IMR-90 (cell line): ENCODE data around the gene PLA2G12A.

ENCODE experiments used
- BHLHE40 ChIP-seq: fragments of 150-350 bp; IDR thresholded peaks from 2 replicates; pipeline ENCODE4 v1.6.1; 2016; ENCODE audit warnings: mild to moderate bottlenecking, low read depth, low read length
- CEBPB ChIP-seq: IDR thresholded peaks from 2 replicates; pipeline ENCODE4 v1.6.1; 2012; ENCODE audit warnings: low read depth, low read length, improper control_type of control experiment
- ELK1 ChIP-seq: fragments of 150-350 bp; IDR thresholded peaks from 2 replicates; pipeline ENCODE4 v1.6.1; 2016; ENCODE audit warnings: low read depth, mild to moderate bottlenecking, low read length, moderate library complexity, borderline replicate concordance
- FOS ChIP-seq: fragments of 150-350 bp; IDR thresholded peaks from 2 replicates; pipeline ENCODE4 v1.6.1; 2016; ENCODE audit warnings: low read depth, low read length
- MAFK ChIP-seq: IDR thresholded peaks from 2 replicates; pipeline ENCODE4 v1.6.1; 2012; ENCODE audit warnings: low read depth, low read length, improper control_type of control experiment
- POLR2A ChIP-seq: IDR thresholded peaks from 2 replicates; pipeline ENCODE4 v1.6.1; 2012; ENCODE audit warnings: mild to moderate bottlenecking, low read depth, low read length
- RAD21 ChIP-seq: IDR thresholded peaks from 2 replicates; pipeline ENCODE4 v1.6.1; 2012; ENCODE audit warnings: low read length, improper control_type of control experiment
- RFX5 ChIP-seq: IDR thresholded peaks from 2 replicates; pipeline ENCODE4 v1.8.0; 2012; ENCODE audit warnings: low read depth, mild to moderate bottlenecking, low read length, moderate library complexity
- SMC3 ChIP-seq: fragments of 150-350 bp; IDR thresholded peaks from 2 replicates; pipeline ENCODE4 v1.6.1; 2016; ENCODE audit warnings: low read depth, mild to moderate bottlenecking, antibody characterized with exemption, low read length, moderate library complexity
- USF2 ChIP-seq: fragments of 150-350 bp; IDR thresholded peaks from 2 replicates; pipeline ENCODE4 v1.6.1; 2017; ENCODE audit warnings: mild to moderate bottlenecking, antibody characterized with exemption, low read length, low read depth
- TF ChIP-seq, protein P1 (sequence below): conservative IDR thresholded peaks from 2 replicates; pipeline ENCODE4 v1.5.1; 2012; ENCODE audit warnings: mild to moderate bottlenecking, low read depth, low read length, improper control_type of control experiment

DNA sequence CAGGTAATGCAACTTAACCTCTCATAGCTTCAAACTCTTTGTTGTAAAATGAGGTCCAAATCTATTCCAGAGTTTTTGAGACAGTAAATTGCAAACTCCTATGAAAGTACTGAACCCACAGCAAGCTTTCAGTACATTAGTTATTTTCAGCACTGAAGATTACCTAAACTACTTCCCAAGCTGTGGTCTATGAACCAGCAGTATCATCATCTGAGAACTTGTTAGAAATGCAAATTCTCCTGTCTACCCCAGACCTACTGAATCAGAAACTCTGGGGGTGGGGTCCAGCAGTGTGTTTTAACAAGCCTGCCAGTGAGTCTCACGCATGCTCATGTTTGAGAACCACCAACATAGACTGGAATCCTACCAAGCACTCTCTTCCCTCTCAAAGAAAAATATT is 20.9 kb downstream of the PLA2G12A start:
- TF ChIP-seq, protein P1, sequence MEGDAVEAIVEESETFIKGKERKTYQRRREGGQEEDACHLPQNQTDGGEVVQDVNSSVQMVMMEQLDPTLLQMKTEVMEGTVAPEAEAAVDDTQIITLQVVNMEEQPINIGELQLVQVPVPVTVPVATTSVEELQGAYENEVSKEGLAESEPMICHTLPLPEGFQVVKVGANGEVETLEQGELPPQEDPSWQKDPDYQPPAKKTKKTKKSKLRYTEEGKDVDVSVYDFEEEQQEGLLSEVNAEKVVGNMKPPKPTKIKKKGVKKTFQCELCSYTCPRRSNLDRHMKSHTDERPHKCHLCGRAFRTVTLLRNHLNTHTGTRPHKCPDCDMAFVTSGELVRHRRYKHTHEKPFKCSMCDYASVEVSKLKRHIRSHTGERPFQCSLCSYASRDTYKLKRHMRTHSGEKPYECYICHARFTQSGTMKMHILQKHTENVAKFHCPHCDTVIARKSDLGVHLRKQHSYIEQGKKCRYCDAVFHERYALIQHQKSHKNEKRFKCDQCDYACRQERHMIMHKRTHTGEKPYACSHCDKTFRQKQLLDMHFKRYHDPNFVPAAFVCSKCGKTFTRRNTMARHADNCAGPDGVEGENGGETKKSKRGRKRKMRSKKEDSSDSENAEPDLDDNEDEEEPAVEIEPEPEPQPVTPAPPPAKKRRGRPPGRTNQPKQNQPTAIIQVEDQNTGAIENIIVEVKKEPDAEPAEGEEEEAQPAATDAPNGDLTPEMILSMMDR = no peak
- TF ChIP-seq POLR2A (no peak), RAD21 (no peak), ELK1 (no peak), USF2 (no peak), BHLHE40 (no peak), SMC3 (no peak), RFX5 (no peak), FOS (no peak), MAFK (no peak), CEBPB (no peak)
